Measurements from ENCODE around the gene NEFH.
"Not testable (repeated sequence)": the region's sequence is repeated elsewhere in the genome, so short reads cannot be mapped to it uniquely, and the experiment has no call there.

The NEFH gene, protein sequence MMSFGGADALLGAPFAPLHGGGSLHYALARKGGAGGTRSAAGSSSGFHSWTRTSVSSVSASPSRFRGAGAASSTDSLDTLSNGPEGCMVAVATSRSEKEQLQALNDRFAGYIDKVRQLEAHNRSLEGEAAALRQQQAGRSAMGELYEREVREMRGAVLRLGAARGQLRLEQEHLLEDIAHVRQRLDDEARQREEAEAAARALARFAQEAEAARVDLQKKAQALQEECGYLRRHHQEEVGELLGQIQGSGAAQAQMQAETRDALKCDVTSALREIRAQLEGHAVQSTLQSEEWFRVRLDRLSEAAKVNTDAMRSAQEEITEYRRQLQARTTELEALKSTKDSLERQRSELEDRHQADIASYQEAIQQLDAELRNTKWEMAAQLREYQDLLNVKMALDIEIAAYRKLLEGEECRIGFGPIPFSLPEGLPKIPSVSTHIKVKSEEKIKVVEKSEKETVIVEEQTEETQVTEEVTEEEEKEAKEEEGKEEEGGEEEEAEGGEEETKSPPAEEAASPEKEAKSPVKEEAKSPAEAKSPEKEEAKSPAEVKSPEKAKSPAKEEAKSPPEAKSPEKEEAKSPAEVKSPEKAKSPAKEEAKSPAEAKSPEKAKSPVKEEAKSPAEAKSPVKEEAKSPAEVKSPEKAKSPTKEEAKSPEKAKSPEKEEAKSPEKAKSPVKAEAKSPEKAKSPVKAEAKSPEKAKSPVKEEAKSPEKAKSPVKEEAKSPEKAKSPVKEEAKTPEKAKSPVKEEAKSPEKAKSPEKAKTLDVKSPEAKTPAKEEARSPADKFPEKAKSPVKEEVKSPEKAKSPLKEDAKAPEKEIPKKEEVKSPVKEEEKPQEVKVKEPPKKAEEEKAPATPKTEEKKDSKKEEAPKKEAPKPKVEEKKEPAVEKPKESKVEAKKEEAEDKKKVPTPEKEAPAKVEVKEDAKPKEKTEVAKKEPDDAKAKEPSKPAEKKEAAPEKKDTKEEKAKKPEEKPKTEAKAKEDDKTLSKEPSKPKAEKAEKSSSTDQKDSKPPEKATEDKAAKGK

DNA sequence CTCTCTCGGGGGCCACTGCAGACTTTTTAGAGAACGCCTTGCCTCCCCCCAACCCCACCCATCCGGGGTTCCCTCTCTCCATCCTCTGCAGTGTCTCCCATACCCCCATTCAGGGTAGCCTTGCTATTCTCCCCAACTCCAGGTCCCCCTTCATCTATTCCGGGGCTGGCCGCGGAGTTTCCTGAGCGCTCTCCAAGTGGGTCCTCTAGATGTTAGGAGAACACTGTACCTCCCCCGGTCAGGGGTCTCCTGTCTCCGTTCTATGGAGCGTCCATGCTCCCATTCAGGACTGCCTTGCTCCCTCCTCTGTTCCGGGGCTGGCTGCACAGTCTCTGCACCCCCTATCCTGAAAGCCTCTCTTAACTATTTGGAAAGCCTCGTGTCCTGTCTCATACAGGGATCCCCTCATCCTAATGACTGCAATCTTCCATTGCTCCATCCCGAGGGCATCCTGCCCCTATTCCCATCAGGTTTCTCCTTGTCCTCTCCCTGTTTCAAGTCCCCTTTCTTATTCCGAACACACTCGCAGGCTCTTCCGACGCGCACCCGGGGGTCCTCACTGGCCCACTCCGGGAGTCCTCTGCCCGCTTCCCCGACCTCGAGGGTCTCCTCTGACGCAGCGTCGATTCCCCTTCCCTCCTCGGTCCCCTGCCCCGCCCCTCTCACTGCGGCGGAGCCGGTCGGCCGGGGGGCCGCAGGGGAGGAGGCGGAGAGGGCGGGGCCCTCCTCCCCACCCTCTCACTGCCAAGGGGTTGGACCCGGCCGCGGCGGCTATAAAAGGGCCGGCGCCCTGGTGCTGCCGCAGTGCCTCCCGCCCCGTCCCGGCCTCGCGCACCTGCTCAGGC lies at the start of gene NEFH:
Gene NEFH (plus strand): TSS at position 802 of the 845 bp plus-strand sequence. CDS start 45 bp downstream, outside the sequence.
- no peak for DNase-seq (ENCODE audit: low spot score)

- no peak for DNase-seq (ENCODE audit: low spot score)
Observed at GRCh38 chr22:29431986-29432385, 48.0 kb upstream of the NEFH start.

GRCh38 chr22:29433856-29434255 lies 46.2 kb upstream of the NEFH start:
- DNase-seq (ENCODE audit: low spot score) = no peak

- DNase-seq (ENCODE audit: low spot score) = no peak
Observed at GRCh38 chr22:29434288-29434687, 45.7 kb upstream of the NEFH start.

GRCh38 chr22:29435236-29436136 lies 44.5 kb upstream of the NEFH start:
- no peak for DNase-seq (ENCODE audit: low spot score)

- not testable (repeated sequence) for DNase-seq (ENCODE audit: low spot score)
Observed at GRCh38 chr22:29438283-29438682, 41.7 kb upstream of the NEFH start, which contains the start of gene RFPL1. TSS of gene RFPL1 (plus strand) at chr22:29438583.

DNA sequence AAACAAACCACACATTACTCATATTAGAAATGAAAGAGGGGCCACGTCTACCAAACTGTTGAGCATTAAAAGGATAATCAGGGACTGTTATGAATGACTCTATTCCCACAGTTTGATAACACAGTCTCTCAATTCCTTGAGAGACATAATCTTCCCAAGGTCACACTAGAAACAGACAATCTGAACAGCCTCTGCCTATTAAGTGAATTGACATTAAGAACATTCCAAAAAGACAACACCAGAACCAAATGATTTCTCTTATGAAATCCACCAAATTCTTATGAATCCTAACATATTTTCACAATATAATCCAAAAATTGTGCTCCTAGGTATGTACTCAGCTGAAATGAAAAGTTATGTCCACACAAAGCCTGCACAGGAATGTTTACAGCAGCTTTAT lies 37.0 kb upstream of the NEFH start:
- DNase-seq (ENCODE audit: low spot score) = no peak

- DNase-seq (ENCODE audit: low spot score) = no peak
Observed at GRCh38 chr22:29443452-29443851, 36.6 kb upstream of the NEFH start.

GRCh38 chr22:29443861-29444792 lies 35.9 kb upstream of the NEFH start:
- no peak for DNase-seq (ENCODE audit: low spot score)

- DNase-seq (ENCODE audit: low spot score) = no peak
Observed at GRCh38 chr22:29445508-29445907, 34.5 kb upstream of the NEFH start.

DNA sequence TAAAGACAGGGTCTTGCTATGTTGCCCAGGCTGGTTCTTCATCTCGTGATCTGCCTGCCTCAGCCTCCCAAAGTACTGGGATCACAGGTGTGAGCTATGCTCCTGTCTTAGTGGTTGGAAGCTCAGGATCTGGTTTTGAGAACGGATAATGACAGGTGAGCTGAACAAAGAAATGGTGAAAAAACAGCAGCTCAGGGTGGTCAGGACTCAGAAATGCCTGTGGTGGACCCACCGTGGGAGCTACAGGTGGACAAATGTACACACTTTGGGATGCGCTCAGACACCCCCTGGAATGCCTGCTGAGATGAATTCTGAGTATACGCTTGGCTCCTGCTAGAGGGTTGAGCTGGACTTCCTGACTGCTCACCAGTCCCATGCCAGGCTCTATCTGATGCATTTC lies 32.1 kb upstream of the NEFH start:
- no peak for DNase-seq (ENCODE audit: low spot score)

- no peak for DNase-seq (ENCODE audit: low spot score)
Observed at GRCh38 chr22:29449296-29449875, 30.6 kb upstream of the NEFH start.

DNA sequence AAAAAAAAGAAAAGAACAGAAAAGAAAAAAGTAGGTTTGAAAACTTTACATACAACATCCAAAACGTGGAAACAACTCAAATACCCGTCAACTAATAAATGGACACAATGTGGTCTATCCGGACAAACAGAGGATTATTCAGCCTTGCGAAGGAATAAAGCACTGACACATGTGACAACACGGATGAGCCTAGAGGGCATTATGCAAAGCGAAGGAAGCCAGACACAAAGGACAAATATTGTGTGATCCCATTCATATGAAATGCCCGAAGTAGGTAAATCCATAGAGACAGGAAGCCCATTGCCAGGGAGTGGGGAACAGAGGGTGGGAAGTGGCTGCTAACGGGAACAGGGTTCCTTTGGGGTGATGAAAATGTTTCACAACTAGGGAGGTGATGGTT lies 29.8 kb upstream of the NEFH start:
- no peak for DNase-seq (ENCODE audit: low spot score)

- DNase-seq (ENCODE audit: low spot score) = no peak
Observed at GRCh38 chr22:29451863-29452262, 28.2 kb upstream of the NEFH start.

GRCh38 chr22:29454276-29454675 lies 25.7 kb upstream of the NEFH start:
- DNase-seq (ENCODE audit: low spot score) = peak; percentile 38

DNA sequence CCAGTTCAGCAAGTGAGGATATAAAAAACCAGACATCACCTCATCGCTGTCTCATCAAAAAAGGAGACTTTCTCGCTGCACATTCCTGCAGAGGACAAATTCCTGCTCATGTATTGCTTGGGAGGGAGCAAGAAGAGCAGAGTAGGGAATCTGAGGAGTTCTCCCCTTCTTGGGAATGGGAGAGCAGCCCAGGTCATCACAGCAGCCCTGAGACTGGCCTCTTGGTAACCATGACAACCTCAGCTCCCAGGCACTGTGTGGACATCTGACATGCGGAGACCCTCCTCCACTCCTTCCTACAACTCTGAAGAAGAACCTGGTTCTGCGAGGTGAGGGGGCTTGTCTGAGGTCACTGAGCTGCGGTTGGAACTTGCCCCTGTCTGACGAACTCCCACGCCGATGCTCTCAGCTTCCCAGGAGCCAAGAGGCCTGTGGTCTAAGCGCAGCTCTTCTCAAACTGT lies 23.8 kb upstream of the NEFH start:
- no peak for DNase-seq (ENCODE audit: low spot score)

- DNase-seq (ENCODE audit: low spot score) = no peak
Observed at GRCh38 chr22:29457730-29458129, 22.3 kb upstream of the NEFH start.

- no peak for DNase-seq (ENCODE audit: low spot score)
Observed at GRCh38 chr22:29458551-29458950, 21.5 kb upstream of the NEFH start.

- DNase-seq (ENCODE audit: low spot score) = no peak
Observed at GRCh38 chr22:29459773-29460172, 20.2 kb upstream of the NEFH start.
